ENCODE data around the gene SCN4A. TPM values are rescaled to one million over a fixed set of nuclear protein-coding genes. Genes with fewer than 3 reads are reported as not detected.
A peak's percentile ranks its signal among the peaks of the same experiment; 100 is the strongest.
"Not testable (repeated sequence)": the region's sequence is repeated elsewhere in the genome, so short reads cannot be mapped to it uniquely, and the experiment has no call there.

The SCN4A gene
- total RNA-seq, result 5.2 TPM

- DNase-seq, result no peak
These were observed at the start of gene SCN4A for GRCh38 chr17:63972796-63973195. Gene SCN4A (minus strand): TSS chr17:63972918. CDS start chr17:63972841, 77 bp downstream.

GRCh38 chr17:64020056-64020766 is 47.5 kb upstream of the SCN4A start, which contains the start of gene ICAM2:
Gene ICAM2 (minus strand): TSS chr17:64020633. CDS start chr17:64006691, 13,942 bp downstream.
- DNase-seq, result peak; percentile 19

- not testable (repeated sequence) for DNase-seq
These were observed 46.8 kb upstream of the SCN4A start for GRCh38 chr17:64019551-64019961.

- no peak for DNase-seq
These were observed 44.8 kb upstream of the SCN4A start for GRCh38 chr17:64017381-64017980.

- no peak for DNase-seq
These were observed 44.3 kb upstream of the SCN4A start for GRCh38 chr17:64016974-64017373.

- no peak for DNase-seq
These were observed 43.6 kb upstream of the SCN4A start for GRCh38 chr17:64016231-64016784.

GRCh38 chr17:64015447-64015846 is 42.7 kb upstream of the SCN4A start:
- no peak for DNase-seq

GRCh38 chr17:64009571-64010402 is 37.1 kb upstream of the SCN4A start:
- no peak for DNase-seq

- DNase-seq, result no peak
These were observed 36.1 kb upstream of the SCN4A start for GRCh38 chr17:64008830-64009229.

GRCh38 chr17:64008346-64008745 is 35.6 kb upstream of the SCN4A start:
- DNase-seq, result no peak

- DNase-seq, result no peak
These were observed 35.1 kb upstream of the SCN4A start for GRCh38 chr17:64007838-64008282.

- DNase-seq, result not testable (repeated sequence)
These were observed 34.5 kb upstream of the SCN4A start for GRCh38 chr17:64007089-64007837.

GRCh38 chr17:64006361-64007088 is 33.8 kb upstream of the SCN4A start:
- DNase-seq, result peak; percentile 25

- no peak for DNase-seq
These were observed 33.0 kb upstream of the SCN4A start for GRCh38 chr17:64005734-64006167.

GRCh38 chr17:64004903-64005733 is 32.4 kb upstream of the SCN4A start:
- no peak for DNase-seq

GRCh38 chr17:64004218-64004770 is 31.6 kb upstream of the SCN4A start:
- no peak for DNase-seq

- no peak for DNase-seq
These were observed 30.9 kb upstream of the SCN4A start for GRCh38 chr17:64003526-64004121.

GRCh38 chr17:64002658-64003525 is 30.2 kb upstream of the SCN4A start:
- DNase-seq, result no peak

Data from skin of body (tissue), 2 donors.